ENCODE data around the gene KLK1. TPM values are rescaled to one million over a fixed set of nuclear protein-coding genes. Genes with fewer than 3 reads are reported as not detected.
"Not testable (repeated sequence)": the region's sequence is repeated elsewhere in the genome, so short reads cannot be mapped to it uniquely, and the experiment has no call there.

The KLK1 gene
- total RNA-seq, 4 donors from 2014 or later, result 24.5 to 60.2 (median 47.3) TPM

DNA sequence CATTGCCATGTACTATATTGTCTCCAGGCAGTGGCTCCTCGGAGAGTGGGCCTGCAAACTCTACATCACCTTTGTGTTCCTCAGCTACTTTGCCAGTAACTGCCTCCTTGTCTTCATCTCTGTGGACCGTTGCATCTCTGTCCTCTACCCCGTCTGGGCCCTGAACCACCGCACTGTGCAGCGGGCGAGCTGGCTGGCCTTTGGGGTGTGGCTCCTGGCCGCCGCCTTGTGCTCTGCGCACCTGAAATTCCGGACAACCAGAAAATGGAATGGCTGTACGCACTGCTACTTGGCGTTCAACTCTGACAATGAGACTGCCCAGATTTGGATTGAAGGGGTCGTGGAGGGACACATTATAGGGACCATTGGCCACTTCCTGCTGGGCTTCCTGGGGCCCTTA, 52.7 kb downstream of the KLK1 start:
- no peak overlapping the region for H3K27ac ChIP-seq
- H3K4me3 ChIP-seq, result no peak overlapping the region
- no peak for DNase-seq
- H3K9me3 ChIP-seq, result no peaks in the 10 kb centered on the region
- TF ChIP-seq, protein P1, sequence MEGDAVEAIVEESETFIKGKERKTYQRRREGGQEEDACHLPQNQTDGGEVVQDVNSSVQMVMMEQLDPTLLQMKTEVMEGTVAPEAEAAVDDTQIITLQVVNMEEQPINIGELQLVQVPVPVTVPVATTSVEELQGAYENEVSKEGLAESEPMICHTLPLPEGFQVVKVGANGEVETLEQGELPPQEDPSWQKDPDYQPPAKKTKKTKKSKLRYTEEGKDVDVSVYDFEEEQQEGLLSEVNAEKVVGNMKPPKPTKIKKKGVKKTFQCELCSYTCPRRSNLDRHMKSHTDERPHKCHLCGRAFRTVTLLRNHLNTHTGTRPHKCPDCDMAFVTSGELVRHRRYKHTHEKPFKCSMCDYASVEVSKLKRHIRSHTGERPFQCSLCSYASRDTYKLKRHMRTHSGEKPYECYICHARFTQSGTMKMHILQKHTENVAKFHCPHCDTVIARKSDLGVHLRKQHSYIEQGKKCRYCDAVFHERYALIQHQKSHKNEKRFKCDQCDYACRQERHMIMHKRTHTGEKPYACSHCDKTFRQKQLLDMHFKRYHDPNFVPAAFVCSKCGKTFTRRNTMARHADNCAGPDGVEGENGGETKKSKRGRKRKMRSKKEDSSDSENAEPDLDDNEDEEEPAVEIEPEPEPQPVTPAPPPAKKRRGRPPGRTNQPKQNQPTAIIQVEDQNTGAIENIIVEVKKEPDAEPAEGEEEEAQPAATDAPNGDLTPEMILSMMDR (IDR thresholded peaks at IDR 0.05), result no peak
- TF ChIP-seq POLR2A (IDR thresholded peaks at IDR 0.05), result no peak
- no peaks in the 10 kb centered on the region for H3K27me3 ChIP-seq
- no peaks in the 10 kb centered on the region for H3K4me1 ChIP-seq
- H3K36me3 ChIP-seq, result no peaks in the 10 kb centered on the region

DNA sequence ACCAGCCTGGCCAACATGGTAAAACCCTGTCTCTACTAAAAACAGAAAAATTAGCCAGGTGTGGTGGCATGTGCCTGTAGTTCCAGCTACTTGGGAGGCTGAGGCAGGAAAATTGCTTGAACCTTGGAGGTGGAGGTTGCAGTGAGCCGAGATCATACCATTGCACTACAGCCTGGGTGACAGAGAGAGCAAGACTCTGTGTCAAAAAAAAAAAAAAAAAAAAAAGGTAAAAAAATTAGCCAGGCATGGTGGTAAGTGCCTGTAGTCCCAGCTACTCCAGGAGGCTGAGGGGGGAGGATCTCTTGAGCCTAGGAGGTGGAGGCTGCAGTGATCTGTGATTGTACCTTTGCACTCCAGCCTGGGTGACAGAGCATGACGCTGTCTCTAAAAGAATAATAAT, 53.4 kb downstream of the KLK1 start, which contains the start of gene GPR32:
Gene GPR32, plus strand, starts transcription at position 301 of the 400 bp plus-strand sequence. CDS start 137 bp downstream, outside the sequence.
- H3K27me3 ChIP-seq, H3K9me3 ChIP-seq, H3K4me3 ChIP-seq, H3K36me3 ChIP-seq, H3K27ac ChIP-seq, H3K4me1 ChIP-seq, DNase-seq: not testable (repeated sequence)

Small RNA genes lying within 50 kb of the gene (small RNA-seq; reads per million reads assigned to genes)
- gene SNORD88A (197 to 504 reads per million in 2 donors), gene SNORD88B (0 reads per million in 2 donors), gene SNORD88C (0 reads per million in 2 donors)

Other genes starting within 250 kb of the KLK1 start
- 1 to 10 TPM in 1 of 4 donors, not detected in 3; 1.2 TPM for gene SYT3, start 183.9 kb downstream of the KLK1 start, total RNA-seq
- not detected for gene C19orf81, start 174.3 kb downstream of the KLK1 start, total RNA-seq
- gene SHANK1, start 104.0 kb downstream of the KLK1 start, total RNA-seq, result 1 to 10 TPM in 1 of 4 donors, under 1 TPM in 1, not detected in 2; 0.83 to 1.3 TPM
- 1 to 10 TPM in 3 of 4 donors, not detected in 1; 3.3 to 4.6 (median 4.0) TPM for gene CLEC11A, start 100.4 kb downstream of the KLK1 start, total RNA-seq
- not detected for gene GPR32, start 53.3 kb downstream of the KLK1 start, total RNA-seq
- not detected for gene ACP4, start 33.4 kb downstream of the KLK1 start, total RNA-seq
- gene KLK15, start 9.8 kb upstream of the KLK1 start, total RNA-seq, result not detected
- 1 to 10 TPM in 3 of 4 donors, not detected in 1; 1.2 to 2.4 (median 1.9) TPM for gene KLK3, start 31.1 kb upstream of the KLK1 start, total RNA-seq
- gene KLK2, start 49.7 kb upstream of the KLK1 start, total RNA-seq, result not detected
- 1 to 10 TPM in 1 of 4 donors, not detected in 3; 1.4 TPM for gene KLK4, start 87.6 kb upstream of the KLK1 start, total RNA-seq
- not detected for gene KLK5, start 129.3 kb upstream of the KLK1 start, total RNA-seq
- not detected for gene KLK6, start 145.8 kb upstream of the KLK1 start, total RNA-seq
- 1 to 10 TPM in 2 of 4 donors, not detected in 2; 1.2 to 9.9 TPM for gene KLK7, start 160.1 kb upstream of the KLK1 start, total RNA-seq
- gene KLK8, start 177.8 kb upstream of the KLK1 start, total RNA-seq, result not detected
- gene KLK10, start 195.9 kb upstream of the KLK1 start, total RNA-seq, result 1 to 10 TPM in 2 of 4 donors, not detected in 2; 2.4 to 6.3 TPM
- 1 to 10 TPM in 3 of 4 donors, not detected in 1; 1.7 to 3.8 (median 1.9) TPM for gene KLK11, start 202.8 kb upstream of the KLK1 start, total RNA-seq
- gene KLK12, start 211.2 kb upstream of the KLK1 start, total RNA-seq, result 1 to 10 TPM in 2 of 4 donors, not detected in 2; 1.4 to 4.7 TPM
- gene KLK13, start 241.3 kb upstream of the KLK1 start, total RNA-seq, result 1 to 10 TPM in 3 of 4 donors, not detected in 1; 1.2 to 5.0 (median 1.3) TPM